GM21825 (cell line): Measurements from ENCODE around the gene MAP4K4.

Experiments
- ATAC-seq: cut with Tn5 transposase; IDR thresholded peaks from one replicate; pipeline ENCODE4 v1.9.1; 2021; ENCODE audit warnings: mild to moderate bottlenecking, moderate library complexity; ENCODE audit not compliant: unreplicated experiment

Gene MAP4K4

DNA sequence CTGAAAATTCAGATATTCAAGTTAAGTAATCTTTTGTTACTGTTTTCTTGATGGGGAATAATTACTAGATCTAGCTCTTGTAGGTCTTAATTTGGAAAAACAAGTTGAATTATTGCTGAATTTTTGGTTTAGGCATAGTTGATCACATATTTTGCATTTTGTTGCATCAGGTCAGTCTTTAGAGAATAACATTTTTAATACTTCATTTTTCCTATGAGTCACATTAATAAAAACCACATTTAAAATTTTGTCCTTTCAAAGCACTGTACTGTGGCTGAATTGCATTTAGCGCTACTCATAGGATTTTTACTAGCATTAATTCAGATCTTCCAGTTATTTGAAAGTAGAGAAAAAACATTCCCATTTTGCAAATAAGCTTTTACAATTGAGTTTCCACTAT is 23.2 kb downstream of the MAP4K4 start:
- no peak for ATAC-seq

DNA sequence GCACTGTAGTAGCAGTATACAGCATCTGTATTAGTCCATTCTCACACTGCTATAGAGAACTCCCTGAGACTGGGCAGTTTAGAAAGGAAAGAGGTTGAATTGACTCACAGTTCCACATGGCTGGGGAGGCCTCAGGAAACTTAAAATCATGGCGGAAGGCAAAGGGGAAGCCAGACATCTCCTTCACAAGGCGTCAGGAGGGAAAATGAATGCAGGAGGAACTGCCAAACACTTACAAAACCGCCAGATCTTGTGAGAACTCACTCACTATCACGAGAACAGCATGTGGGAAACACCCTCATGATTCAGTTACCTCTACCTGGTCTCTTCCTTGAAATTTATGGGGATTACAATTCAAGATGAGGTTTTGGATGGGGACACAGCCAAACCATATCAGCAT is 25.4 kb downstream of the MAP4K4 start:
- no peak for ATAC-seq

DNA sequence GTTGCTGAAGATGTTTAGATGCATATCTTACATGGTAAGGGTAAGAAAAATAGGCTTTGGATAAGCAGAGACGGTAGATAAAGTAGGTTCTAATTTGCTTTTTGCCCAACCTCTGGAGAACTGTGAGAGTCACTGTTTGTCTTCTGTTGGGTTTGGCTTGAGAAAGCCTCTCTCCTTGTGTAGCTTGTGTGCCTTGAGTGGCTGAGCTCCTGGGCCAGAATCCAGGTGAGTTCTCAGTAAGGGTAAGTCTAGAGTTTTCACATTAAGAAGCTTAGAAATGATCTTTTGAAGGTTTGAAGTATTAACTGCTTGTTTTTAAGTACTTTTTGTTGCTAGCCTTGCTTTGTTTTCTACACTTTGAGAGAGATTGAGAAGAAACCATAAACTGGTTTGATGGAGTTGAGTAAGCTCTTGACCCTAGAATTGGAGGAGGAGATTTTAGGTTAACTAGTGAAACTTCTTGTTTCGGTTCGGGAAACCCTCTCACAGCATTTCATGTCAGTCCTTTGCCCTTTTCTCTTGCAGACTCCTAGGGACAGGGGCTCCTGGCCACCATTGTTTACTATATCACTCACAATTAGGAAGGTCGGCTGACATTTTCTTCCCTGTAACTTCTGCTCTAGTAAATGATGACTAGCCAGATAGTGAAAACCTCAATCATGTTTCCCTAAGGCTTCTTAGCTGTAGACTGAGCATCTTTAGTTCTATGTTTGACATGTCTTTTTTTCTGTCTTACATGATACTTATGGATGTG is 26.0 kb downstream of the MAP4K4 start:
- no peak for ATAC-seq

DNA sequence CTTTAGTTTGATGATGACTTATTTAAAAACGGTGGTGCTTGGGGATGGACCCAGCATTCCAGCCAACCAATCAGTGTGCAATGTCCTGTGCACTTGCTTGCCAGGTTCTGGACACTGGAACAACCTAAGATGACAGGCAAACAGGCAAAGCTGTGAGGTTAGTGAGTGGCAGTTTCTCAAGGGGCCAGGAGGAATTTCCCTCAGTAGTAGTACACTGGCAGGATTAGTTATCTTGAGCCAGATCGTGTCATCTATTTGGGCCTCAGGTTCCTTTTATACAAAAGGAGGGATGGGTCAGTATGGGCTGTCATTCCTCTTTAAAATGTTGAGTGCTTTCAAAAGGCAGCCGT is 26.6 kb downstream of the MAP4K4 start:
- no peak for ATAC-seq

DNA sequence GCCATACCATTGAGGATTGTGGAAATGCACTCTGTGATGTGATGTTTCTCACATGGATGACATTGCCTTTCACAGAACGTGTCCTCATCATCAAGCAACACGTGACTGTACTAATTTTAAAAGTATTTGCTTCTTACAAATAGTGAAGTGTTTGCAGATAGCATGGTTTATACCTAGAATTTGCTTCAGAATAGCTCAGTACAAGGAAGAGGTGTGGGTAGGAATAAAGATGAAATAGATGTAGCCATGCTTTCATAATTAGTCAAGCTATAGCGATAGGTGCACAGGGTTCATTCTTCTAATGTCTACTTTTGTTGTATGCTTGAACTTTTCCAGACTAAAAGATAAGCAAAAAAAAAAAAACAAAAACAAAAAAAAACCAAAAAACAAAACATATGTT is 27.5 kb downstream of the MAP4K4 start:
- no peak for ATAC-seq

DNA sequence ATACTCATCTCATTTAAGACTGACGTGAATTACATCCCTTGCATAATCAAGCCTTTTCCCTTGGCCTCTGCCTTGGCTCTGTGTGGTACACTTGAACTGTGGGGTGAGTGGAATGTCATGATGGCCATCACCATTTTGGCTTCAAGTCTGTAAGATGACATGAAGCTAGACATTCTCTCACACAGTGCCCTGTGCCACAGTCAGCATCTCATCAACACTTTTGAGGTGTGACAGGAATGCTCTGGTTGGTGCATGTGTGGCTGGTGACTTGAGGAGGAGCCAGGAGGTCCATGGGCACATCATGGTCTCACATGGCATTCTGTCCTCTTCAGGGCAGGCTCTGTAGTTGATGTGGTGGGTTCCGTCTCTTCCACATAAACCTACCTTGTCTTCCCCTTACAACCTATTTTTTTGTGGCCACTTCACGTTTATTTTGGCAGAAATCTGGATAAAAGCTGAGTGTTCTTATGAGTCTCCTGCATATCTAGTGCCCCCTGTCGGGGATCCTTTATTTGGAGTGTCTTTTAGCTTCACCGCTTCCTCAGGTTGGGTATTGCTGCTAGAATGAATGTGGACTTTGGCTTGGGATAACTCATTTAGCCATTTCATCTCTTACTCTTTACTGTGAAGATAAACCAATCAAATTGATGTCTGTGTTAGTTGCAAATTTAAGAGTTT is 28.1 kb downstream of the MAP4K4 start:
- ATAC-seq = no peak

DNA sequence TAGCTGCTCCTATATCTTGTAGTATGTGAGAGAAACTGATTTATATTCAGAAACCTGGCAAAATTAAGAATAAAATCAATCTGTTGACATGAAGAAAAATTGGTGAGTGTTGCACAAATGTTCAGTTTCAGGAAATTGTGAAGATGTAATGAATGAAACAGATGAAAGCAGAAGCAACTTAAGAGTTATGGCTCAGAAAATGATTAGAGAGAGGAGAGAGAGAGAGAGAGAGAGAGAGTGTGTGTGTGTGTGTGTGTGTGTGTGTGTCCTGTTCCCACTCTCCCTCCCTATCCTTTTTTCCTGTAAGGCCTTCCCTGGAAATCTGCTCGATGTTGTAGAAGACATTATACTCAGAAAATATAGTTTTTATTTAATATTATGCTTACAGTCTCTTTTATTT is 31.4 kb downstream of the MAP4K4 start:
- ATAC-seq = no peak

DNA sequence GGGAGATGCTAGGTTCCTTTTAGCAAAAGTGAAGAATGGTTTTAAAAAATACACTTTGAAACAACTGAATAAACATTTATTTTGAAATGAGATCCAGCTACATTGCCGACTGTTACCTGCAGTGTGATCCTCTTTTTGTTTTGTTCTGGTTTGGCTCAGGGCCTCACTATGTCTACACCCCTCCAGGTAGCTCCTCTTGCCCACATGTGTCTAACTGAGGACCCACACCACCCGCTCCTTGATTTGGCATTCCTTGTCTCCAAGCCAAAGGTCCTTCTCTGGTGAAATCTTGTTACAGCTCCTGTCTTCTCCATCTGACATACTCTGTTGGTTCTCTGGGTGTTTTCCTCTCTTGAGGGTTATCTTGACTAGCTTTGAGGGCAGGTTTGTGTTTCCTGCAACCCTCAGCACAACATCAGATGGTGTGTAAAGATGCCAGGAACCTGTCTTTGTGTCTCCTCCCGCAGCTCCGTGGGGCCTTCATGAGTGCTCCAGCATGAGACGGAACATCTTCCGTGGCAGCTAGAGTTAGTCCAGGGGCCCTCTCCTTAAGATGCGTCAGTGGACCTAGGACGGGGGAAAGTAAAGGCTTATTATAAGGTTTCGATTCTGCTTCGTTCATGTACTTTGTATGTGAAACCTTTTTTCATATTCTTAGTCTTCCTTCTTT is 32.1 kb downstream of the MAP4K4 start:
- ATAC-seq = no peak

DNA sequence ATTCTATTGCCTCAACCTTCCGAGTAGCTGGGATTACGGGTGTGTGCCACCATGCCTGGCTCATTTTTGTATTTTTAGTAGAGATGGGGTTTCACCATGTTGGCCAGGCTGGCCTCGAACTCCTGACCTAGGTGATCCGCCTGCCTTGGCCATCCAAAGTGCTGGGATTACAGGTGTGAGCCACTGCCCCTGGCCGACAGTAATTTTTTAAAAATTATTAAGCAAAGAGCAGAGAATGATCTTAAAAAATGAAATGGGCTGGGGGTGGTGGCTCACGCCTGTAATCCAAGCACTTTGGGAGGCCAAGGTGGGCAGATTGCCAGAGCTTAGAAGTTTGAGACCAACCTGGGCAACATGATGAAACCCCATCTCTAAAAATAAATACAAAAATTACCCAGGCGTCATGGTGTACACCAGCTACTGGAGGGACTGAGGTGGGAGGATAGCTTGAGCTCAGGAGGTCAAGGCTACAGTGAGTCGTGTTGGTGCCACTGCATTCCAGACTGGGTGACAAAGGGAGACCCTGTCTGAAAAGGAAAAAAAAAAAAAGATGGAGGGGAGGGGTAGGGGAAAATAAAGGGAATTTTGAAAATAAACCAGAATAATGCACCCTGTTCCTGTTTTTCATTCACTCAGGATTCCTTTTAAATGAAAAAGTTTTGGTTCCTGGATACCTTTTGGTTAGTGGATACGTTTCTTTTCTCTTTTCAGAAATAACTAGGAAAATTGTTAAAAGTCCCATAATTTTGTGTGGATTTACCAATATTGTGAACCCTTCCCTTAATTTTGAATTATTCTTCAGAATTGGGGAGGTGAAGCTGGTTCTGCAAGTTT is 33.9 kb downstream of the MAP4K4 start:
- ATAC-seq = no peak

DNA sequence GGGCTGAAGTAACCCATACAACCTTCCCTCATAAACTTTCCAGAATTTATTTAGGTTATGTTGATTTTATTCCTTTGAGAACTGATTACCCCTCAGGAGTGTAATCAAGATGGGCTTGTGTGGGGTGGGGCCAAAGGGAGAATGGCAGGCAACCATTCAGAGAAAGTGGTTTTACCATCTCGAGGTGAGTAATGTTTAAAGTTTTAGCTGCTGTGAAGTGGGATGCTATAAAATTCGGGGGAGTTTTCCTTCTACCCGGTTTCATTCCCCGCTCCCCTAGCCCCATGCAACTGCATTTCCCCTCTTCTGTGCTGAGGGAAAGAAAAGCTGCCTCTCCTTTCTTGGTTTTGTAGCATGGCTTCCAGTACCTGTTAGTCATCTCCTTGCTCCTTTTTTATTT is 34.7 kb downstream of the MAP4K4 start:
- ATAC-seq = no peak

DNA sequence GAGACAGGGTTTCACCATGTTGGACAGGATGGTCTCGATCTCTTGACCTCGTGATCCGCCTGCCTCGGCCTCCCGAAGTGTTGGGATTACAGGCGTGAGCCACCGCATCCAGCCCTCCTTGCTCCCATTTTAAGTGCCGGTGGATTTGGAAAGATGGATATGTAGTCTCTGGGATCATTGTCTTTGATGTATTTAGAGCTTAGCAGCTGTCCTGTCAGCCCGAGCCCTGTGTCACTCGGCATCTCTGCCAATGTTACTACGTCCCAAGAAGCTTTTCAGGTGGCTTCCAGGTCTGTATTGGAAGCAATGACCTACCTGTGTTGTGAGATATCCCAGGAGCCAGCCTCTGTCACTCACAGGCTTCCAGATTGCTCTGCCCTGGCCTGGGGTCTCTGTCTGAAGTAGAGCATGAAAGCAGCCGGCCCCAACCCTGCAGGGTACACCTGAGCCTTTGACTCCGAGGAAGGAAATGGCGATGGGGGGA is 35.3 kb downstream of the MAP4K4 start:
- ATAC-seq = no peak

DNA sequence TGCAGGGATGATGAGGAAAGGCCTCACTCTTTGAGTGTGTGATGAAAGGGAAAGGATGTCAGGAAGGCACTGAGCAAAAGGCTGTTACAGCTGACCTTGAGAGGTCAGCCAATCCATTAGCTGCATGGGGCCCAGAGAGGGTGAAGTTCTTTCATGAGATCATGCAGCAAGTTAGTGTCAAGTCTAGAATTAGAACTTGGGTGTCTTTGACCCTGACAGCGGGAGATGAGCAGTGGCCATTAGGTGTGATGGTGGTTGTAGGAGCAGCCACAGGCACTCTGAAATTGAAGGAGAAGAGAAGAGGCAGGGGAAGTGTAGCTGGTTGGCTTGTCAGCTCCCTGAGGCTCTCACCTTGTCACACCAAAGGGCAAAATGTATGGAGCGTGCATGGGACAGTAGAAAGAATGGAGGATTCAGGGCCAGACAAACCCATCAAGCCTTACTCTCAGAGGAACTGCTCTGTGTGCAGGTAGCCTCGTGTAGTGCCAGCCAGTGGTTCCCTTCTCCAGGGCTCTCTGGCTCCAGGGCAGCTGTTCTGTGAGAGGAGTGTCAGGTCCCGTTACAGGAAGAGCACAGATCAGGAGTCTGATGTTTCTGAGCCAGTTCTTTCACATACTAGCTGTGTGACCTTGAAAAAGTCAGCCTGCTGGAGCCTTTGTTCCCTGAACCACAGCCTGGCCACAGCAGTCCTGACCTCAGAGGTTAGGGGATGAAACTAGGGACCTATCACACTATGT is 35.9 kb downstream of the MAP4K4 start:
- ATAC-seq = no peak

DNA sequence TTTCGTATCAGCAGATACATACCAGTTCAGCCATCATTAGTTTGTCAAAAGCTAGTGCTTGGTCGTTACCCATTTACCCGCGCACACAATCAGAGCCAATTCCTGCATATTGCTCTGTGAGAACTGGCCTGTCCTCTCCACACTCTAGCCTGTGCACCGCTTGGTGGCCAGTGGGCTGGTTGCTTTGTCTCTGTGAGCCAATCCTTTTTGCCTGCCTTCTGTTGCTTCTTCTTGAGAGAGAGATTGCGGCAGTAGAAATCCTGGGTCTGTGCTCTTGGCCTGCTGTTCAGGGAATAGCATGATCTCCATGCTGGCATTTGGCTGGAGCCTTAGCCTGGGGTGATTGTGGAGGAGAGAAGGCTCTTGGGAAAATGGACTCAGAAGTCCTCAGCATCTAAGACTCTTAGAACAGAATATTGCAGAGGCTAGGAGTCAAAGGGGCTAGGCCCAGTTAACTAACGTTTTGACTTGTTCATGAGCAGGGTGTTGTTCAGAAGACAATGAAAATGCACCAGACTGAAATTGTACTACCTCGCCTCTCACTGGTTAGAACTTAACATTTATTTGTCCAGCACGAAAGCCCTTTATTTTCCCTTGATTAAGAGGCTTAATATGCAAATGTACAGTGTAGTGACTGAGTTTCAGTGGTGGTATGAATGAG is 37.1 kb downstream of the MAP4K4 start:
- ATAC-seq = no peak

DNA sequence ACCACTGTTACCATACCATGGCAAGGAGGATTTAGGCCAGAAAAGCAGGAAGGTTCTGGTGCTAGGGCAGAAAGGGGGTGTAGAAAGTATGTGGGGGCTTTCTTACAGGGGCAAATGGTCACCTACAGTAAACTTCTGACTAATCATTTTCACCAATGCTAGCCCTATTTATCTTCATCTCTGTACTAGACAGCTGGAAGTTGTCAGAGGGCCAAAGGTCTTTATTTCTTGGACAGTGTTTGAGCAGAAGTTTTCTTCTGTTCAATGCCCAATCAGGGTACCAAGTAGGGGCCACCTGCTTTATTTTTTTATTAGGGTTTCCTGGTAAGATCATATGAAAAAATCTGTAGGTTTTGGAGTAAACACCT is 37.6 kb downstream of the MAP4K4 start:
- no peak for ATAC-seq

DNA sequence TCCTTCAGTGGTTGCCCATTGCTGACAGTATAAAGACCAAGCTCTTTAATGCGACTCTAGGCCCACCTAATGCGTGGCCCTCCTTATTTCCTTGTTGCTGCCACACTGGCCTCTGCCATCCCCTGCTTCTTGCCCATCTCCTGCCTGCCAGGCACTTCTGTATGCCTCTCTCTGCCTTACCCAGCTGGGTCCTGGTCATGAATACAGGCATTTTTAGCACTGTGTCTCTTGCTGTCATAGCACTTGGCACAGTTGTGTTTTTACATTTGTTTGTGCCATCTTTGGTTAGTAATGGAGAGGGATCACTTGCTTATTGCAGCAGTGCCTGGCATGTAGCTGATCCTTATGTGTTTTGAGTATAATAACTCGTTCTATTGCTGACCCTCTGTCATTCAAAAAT is 38.7 kb downstream of the MAP4K4 start:
- no peak for ATAC-seq

DNA sequence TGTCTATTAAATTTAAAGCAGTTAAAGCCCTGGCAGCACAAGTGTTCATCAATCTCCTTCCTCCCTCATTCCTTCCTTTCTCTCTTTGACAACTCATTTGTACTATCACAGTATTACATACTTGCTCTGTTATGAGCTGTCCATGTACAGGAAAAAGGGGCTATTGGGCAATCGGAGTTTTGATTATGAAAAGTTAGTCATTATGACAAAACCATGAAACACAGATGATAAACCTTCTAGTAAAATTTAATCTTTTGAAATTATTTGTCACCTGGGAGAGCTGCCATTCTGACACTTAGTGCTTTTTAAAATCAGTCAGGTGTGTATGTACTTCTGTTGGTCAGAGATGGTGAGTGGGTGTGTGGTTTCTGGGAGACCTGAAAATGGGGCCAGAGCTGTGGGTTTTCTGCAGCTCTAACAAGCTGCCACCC is 39.4 kb downstream of the MAP4K4 start:
- no peak for ATAC-seq

DNA sequence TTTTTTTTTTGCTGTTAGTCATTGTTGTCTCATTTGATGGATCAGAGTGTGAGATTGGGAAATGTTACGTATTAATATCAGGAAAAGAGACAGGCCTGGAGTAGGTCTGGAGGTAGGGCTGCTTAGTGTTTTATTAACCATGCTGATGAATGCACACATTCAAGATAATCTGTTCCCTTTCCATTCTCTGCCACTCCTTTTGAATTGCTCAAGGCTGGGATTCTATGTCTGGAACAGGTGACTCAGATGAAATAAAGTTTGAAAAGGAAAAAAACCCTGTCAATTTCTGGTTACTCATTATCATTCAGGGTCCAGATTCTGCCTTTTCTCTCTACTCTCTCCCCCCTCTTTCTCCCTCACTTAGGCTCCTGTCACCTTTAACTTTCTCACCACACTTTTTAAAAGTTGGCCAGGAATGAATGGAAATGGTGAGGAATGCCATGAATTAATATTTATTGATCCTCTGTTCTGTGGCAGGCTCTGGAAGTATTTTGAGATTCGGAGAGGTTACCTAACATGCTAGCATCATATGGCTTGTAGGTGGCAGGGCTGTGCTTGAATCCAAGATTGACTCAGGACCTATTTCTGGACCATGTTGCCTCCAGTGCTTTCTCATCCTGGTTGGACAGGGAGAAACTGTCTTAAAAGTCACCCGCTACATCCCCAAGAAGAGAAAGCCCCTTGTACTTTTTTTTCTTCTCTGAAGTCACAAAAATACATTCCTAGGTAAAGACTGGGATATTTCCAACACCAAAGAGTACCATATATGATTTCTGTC is 40.2 kb downstream of the MAP4K4 start:
- no peak for ATAC-seq

DNA sequence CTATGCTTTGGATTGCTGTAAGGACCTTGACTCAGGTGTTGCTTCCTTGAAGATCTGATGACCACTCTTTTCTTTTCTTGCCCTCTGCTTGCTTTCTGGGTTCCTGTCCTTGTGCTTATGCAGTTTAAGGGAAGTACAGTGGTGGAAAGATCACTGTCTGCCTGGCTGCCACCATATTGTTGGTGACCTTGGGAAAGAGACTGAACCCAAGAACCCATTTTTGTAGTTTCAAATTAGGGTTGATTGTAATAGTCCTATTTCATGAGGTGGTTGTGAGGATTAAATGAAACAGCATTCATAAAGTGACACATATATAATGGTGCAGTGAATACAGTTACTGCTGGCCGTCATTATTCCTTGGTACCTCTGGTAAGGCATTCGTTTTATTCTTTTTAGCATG is 41.1 kb downstream of the MAP4K4 start:
- no peak for ATAC-seq

DNA sequence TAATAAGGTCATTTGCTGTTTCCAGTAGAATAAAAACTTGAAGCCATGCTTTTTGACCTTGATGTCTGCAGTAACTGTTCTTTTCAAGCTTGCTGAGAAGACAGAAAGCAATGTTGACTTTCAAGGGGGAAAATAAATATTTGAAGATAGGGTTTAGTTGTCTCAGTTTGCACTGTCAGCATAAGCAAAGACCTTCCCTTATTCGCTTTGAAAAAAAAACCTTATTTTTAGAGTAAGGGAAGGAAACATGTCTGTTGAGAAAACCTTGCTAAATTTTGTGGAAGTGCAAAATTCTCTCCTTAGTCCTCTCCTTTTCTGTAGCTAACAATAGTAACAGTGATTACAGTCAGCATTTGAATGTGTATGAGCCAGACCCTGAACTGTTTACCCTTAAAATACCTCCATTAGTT is 43.1 kb downstream of the MAP4K4 start:
- ATAC-seq = no peak
